HepG2 (cell line): ENCODE measurements around the gene IL3RA. TPM values are rescaled to one million over a fixed set of nuclear protein-coding genes. Genes with fewer than 3 reads are reported as not detected.

Experiments
- CREB1 ChIP-seq, 2 experiments: fragments of 450-650 bp in 1 of 2; IDR thresholded peaks; 2 replicates each; pipeline ENCODE4 v1.6.1; 2016 to 2017; ENCODE audit warnings: control low read depth in 1 of 2, mild to moderate bottlenecking in 1 of 2, missing compliant biosample characterization in 1 of 2, missing genetic modification characterization in 1 of 2
- ETV5 ChIP-seq: IDR thresholded peaks from 2 replicates; pipeline ENCODE4 v1.6.1; 2018; ENCODE audit warnings: missing biosample characterization, missing genetic modification reagents, inconsistent platforms, borderline replicate concordance
- KDM5B ChIP-seq: sonication (generic); formaldehyde crosslinking; IDR thresholded peaks from 2 replicates; pipeline ENCODE4 v1.4.0; 2020; ENCODE audit warnings: missing genetic modification reagents, mild to moderate bottlenecking, borderline replicate concordance
- NBN ChIP-seq: fragments of 450-650 bp; conservative IDR thresholded peaks from 2 replicates; pipeline ENCODE4 v1.6.1; 2017
- ZNF607 ChIP-seq: sonication (generic); formaldehyde crosslinking; IDR thresholded peaks from 2 replicates; pipeline ENCODE4 v1.5.1; 2020; ENCODE audit warnings: missing genetic modification reagents, mild to moderate bottlenecking, borderline replicate concordance
- polyA plus RNA-seq, 8 experiments: library from polyadenylated mRNA; depleted of rRNA in 3 of 8; stranded (reverse) in 7 of 8; unstranded in 1 of 8; fragments of >200 nt; fragmentation: Illumina TruSeq in 4 of 8; extraction: Trizol in 4 of 8; gene quantifications; 2 replicates each; pipeline versions ENCODE4 v1.2.1 to v1.2.3, GENCODE V29; 2011 to 2016; ENCODE audit warnings: low read depth in 4 of 8, missing spikeins in 1 of 8, mixed read lengths in 1 of 8; ENCODE audit not compliant: insufficient read depth in 1 of 8
- total RNA-seq, 5 experiments: library from RNA; depleted of rRNA; stranded (reverse); fragments of >200 nt; fragmentation: Illumina TruSeq; extraction: Trizol; gene quantifications; 2 replicates each; pipeline ENCODE4 v1.2.3, GENCODE V29; 2016; ENCODE audit warnings: low read depth in 1 of 5
- TF ChIP-seq, protein P1 (sequence below): sonication (generic); formaldehyde crosslinking; IDR thresholded peaks from 2 replicates; pipeline ENCODE4 v1.5.1; 2020; ENCODE audit warnings: mild to moderate bottlenecking, moderate library complexity, missing genetic modification reagents
- TF ChIP-seq, protein P2 (sequence below), 2 experiments: sonication (generic) in 1 of 2; formaldehyde crosslinking in 1 of 2; IDR thresholded peaks; 2 replicates each; pipeline versions ENCODE4 v1.4.0 to v1.6.1; 2018 to 2020; ENCODE audit warnings: missing genetic modification reagents in 2 of 2, borderline replicate concordance in 1 of 2, low read depth in 1 of 2, mild to moderate bottlenecking in 1 of 2, missing biosample characterization in 1 of 2
- TF ChIP-seq, protein P3 (sequence below): sonication (generic); formaldehyde crosslinking; IDR thresholded peaks from 2 replicates; pipeline ENCODE4 v1.5.1; 2020; ENCODE audit warnings: missing genetic modification reagents, mild to moderate bottlenecking, borderline replicate concordance
- TF ChIP-seq, protein P4 (sequence below): sonication (generic); formaldehyde crosslinking; IDR thresholded peaks from 2 replicates; pipeline ENCODE4 v1.5.0; 2020; ENCODE audit warnings: missing genetic modification reagents
- TF ChIP-seq, protein P5 (sequence below): sonication (generic); formaldehyde crosslinking; IDR thresholded peaks from 2 replicates; pipeline ENCODE4 v1.4.0; 2020; ENCODE audit warnings: missing genetic modification reagents

Gene IL3RA
- total and polyA plus RNA-seq, 2 of the 13 experiments (the other 11 are each of a cell fraction or from before 2014, with no cell fraction given) = not detected

DNA sequence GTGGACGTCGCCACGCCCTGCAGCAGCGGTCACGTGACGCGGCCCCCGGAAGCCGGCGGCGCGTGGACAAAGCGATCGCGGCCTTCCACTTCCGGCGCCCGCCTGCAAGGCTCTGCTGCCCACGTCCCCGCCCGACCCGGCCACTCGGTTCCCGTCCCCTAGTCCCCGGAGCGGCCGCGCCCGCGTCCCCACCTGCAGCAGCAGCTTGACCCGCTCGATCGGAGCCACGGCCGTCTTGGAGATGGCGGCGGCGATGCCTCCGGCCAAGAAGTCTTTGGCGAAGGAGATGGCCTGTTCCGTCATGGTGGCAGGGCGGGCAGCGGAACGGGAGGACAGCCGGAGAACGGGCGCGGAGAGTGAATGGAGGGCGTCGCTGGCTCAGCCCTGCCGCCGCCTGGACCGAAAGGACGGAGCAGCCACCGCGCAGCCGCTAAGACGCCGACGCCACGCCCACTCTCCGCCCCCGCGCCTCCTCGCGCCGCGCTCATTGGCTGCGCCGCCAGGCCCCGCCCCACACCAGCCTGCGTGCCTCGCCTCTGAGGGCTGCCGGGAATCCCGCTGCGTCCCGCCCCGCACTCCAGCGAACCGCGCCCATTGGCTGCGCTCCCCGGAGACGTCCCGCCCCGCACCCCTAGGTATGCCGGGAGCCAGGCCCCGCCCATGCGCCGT is 55.3 kb downstream of the IL3RA start, which contains the start of gene SLC25A6 (continued):
- TF ChIP-seq, protein P1, sequence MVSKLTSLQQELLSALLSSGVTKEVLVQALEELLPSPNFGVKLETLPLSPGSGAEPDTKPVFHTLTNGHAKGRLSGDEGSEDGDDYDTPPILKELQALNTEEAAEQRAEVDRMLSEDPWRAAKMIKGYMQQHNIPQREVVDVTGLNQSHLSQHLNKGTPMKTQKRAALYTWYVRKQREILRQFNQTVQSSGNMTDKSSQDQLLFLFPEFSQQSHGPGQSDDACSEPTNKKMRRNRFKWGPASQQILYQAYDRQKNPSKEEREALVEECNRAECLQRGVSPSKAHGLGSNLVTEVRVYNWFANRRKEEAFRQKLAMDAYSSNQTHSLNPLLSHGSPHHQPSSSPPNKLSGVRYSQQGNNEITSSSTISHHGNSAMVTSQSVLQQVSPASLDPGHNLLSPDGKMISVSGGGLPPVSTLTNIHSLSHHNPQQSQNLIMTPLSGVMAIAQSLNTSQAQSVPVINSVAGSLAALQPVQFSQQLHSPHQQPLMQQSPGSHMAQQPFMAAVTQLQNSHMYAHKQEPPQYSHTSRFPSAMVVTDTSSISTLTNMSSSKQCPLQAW (CRISPR knock-in tag) = peak; percentile 61
- TF ChIP-seq, protein P2, sequence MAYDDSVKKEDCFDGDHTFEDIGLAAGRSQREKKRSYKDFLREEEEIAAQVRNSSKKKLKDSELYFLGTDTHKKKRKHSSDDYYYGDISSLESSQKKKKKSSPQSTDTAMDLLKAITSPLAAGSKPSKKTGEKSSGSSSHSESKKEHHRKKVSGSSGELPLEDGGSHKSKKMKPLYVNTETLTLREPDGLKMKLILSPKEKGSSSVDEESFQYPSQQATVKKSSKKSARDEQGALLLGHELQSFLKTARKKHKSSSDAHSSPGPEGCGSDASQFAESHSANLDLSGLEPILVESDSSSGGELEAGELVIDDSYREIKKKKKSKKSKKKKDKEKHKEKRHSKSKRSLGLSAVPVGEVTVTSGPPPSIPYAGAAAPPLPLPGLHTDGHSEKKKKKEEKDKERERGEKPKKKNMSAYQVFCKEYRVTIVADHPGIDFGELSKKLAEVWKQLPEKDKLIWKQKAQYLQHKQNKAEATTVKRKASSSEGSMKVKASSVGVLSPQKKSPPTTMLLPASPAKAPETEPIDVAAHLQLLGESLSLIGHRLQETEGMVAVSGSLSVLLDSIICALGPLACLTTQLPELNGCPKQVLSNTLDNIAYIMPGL (CRISPR knock-in tag; IDR thresholded peaks at IDR 0.05; ENCODE audit: borderline replicate concordance in 1 of 2, low read depth in 1 of 2) = peak; percentile 72 to 84; a peak in 3 of 4 replicates
- TF ChIP-seq, protein P3, sequence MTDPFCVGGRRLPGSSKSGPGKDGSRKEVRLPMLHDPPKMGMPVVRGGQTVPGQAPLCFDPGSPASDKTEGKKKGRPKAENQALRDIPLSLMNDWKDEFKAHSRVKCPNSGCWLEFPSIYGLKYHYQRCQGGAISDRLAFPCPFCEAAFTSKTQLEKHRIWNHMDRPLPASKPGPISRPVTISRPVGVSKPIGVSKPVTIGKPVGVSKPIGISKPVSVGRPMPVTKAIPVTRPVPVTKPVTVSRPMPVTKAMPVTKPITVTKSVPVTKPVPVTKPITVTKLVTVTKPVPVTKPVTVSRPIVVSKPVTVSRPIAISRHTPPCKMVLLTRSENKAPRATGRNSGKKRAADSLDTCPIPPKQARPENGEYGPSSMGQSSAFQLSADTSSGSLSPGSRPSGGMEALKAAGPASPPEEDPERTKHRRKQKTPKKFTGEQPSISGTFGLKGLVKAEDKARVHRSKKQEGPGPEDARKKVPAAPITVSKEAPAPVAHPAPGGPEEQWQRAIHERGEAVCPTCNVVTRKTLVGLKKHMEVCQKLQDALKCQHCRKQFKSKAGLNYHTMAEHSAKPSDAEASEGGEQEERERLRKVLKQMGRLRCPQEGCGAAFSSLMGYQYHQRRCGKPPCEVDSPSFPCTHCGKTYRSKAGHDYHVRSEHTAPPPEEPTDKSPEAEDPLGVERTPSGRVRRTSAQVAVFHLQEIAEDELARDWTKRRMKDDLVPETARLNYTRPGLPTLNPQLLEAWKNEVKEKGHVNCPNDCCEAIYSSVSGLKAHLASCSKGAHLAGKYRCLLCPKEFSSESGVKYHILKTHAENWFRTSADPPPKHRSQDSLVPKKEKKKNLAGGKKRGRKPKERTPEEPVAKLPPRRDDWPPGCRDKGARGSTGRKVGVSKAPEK = no peak
- TF ChIP-seq ETV5 (peak; percentile 94), ZNF607 (CRISPR knock-in tag) (peak; percentile 52), NBN (no peak), CREB1 (IDR thresholded peaks at IDR 0.05) (peak; percentile 54), CREB1 (CRISPR knock-in tag; IDR thresholded peaks at IDR 0.05) (no peak), KDM5B (CRISPR knock-in tag) (peak; percentile 90; the same call in 1 of the 2 replicates)
- TF ChIP-seq, protein P4, sequence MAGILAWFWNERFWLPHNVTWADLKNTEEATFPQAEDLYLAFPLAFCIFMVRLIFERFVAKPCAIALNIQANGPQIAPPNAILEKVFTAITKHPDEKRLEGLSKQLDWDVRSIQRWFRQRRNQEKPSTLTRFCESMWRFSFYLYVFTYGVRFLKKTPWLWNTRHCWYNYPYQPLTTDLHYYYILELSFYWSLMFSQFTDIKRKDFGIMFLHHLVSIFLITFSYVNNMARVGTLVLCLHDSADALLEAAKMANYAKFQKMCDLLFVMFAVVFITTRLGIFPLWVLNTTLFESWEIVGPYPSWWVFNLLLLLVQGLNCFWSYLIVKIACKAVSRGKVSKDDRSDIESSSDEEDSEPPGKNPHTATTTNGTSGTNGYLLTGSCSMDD = peak; percentile 37; the same call in 1 of the 2 replicates
- TF ChIP-seq, protein P5, sequence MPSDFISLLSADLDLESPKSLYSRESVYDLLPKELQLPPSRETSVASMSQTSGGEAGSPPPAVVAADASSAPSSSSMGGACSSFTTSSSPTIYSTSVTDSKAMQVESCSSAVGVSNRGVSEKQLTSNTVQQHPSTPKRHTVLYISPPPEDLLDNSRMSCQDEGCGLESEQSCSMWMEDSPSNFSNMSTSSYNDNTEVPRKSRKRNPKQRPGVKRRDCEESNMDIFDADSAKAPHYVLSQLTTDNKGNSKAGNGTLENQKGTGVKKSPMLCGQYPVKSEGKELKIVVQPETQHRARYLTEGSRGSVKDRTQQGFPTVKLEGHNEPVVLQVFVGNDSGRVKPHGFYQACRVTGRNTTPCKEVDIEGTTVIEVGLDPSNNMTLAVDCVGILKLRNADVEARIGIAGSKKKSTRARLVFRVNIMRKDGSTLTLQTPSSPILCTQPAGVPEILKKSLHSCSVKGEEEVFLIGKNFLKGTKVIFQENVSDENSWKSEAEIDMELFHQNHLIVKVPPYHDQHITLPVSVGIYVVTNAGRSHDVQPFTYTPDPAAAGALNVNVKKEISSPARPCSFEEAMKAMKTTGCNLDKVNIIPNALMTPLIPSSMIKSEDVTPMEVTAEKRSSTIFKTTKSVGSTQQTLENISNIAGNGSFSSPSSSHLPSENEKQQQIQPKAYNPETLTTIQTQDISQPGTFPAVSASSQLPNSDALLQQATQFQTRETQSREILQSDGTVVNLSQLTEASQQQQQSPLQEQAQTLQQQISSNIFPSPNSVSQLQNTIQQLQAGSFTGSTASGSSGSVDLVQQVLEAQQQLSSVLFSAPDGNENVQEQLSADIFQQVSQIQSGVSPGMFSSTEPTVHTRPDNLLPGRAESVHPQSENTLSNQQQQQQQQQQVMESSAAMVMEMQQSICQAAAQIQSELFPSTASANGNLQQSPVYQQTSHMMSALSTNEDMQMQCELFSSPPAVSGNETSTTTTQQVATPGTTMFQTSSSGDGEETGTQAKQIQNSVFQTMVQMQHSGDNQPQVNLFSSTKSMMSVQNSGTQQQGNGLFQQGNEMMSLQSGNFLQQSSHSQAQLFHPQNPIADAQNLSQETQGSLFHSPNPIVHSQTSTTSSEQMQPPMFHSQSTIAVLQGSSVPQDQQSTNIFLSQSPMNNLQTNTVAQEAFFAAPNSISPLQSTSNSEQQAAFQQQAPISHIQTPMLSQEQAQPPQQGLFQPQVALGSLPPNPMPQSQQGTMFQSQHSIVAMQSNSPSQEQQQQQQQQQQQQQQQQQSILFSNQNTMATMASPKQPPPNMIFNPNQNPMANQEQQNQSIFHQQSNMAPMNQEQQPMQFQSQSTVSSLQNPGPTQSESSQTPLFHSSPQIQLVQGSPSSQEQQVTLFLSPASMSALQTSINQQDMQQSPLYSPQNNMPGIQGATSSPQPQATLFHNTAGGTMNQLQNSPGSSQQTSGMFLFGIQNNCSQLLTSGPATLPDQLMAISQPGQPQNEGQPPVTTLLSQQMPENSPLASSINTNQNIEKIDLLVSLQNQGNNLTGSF = peak; percentile 46; the same call in 1 of the 2 replicates
